Inflammatory macrophage treated with lipopolysaccharide for 1 hour (primary cell): Measurements from ENCODE around the gene STAG1.

Experiments used
- DNase-seq, 2 donors: peaks; one replicate each; pipeline ENCODE4 v3.0.0-alpha.2; 2020 to 2022

STAG1 gene

DNA sequence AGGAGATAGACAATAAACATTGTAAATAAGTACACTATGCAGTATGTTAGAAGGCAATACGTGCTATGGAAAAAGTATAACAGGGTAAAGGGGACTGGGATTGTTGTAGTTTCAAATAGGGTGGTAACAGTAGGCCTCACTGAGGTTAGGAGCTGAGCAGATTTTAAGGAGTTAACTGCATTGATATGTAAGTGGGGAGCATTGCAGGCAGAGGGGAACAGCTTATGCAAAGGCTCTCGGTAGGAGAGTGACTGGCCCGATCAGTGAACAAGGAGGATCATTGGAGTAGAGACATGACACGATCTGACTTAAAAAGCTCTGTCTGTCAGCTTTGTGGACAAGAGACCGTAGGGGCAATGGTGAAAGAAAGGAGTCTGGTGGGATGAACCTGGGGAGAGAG is 455.2 kb downstream of the STAG1 start:
- no peak for DNase-seq

DNA sequence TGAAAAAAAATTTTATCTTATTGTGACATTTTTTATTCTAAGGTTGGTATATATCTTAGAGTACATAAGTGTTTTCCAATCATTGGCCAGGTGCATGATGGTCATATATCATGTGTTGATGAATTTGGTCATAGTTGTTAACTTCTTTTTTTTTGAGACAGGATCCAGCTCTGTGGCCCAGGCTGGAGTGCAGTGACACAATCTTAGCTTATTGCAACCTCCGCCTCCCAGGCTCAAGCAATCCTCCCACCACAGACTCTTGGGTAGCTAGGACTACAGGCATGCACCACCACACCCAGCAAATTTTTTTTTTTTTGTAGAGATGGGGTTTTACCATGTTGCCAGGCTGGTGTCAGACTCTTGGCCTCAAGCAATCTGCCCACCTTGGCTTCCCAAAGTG is 458.0 kb downstream of the STAG1 start:
- DNase-seq: peak; percentile 7 to 63

DNA sequence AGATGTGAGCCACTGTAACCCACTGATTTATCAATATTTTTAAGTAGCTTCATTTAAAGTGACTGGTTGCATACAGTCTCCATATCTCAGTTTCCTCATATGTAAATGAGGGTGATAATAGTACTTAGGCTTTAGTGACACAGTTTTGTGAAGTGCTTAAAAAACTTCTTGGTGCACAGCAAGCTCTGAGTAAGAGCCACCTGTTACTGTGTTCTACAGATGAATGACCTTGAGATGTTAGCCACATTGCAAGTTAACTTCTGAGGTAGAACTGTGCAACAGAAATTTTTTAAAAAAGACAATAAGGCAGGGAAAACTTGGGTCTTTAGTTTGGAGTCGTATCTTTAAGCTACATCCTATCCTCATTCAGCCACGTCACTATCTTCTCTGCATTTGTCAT is 458.9 kb downstream of the STAG1 start:
- DNase-seq: no peak

DNA sequence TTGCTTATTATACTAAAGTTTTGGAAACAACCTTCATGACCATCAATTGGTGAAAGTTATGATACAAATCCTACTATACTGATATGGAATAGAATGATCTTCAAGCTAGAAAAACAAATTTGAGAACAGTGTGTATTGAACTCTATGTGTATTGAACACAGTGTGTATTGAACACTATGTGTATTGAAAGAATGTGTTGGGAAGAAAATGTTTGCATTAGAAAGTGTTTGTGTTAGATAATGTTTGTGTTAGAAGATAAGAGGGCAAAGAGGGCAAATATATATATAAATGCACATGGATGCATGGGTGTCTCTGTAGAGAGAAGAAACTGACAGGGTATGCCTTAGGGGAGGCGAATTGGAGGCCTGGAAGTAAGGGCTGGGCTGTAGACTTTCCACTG is 459.7 kb downstream of the STAG1 start:
- no peak for DNase-seq

DNA sequence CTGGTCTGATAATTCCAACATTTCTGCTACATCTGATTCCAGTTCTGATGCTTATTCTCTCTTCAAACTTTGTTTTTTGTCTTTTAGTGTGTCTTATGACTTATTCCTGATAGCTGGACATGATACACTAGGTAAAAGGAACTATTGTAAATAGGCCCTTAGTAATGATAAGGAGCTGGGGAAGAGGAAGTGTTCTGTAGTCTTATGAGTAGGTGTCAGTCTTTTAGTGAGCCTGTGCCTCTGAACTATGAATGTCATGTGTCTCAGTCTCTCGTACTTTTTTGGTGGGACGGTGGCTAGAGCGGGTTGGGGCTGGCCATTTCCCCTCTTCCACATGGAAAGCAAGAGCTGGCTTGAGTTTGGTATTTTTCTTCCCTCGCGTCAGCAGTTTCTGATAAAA is 460.9 kb downstream of the STAG1 start:
- DNase-seq: peak in 1 of 2 donors; percentile 38
